Measurements from ENCODE around the gene MAN1C1. TPM values are rescaled to one million over a fixed set of nuclear protein-coding genes. Genes with fewer than 3 reads are reported as not detected.

The MAN1C1 gene
- total and polyA plus RNA-seq, 9 of the 15 experiments (the other 6 are each of a cell fraction or from before 2014, with no cell fraction given) = 0.04 to 0.44 (median 0.10) TPM; not detected in 3

DNA sequence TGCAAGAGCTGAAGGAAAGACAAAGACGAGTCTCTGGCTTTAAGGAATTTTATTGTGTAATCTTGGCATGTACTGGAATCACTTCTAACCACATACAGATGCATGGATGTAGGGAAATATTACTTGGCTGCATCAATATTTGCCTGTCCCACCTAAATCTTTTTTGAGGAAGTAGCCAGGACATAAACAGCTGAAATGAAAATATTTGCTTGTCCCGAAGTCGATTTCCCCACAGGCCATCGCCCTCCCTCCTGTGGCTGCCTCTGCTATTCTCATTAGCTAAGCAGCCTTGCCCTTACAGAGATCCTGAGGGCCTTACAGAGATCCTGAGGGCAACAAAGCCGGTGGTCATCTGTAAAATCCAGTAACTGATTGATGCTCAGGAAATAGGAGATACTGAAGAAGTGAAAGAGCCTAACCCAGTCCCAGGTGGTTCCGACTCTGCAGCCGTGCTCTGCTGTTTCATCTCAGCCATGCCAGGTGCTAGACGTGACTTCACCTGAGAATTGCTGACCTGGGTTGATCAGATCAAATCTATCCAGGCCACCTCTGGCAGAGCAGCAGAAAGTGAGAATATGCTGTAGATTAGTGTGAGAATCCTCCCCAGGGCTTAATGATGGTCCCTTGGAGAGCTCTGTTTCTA, 25.5 kb downstream of the MAN1C1 start:
- H3K9me3 ChIP-seq (replicated peaks; ENCODE audit: control insufficient read depth, insufficient read depth, low read depth, low read length) = no peaks in the 10 kb centered on the region
- H2AFZ ChIP-seq (ENCODE audit: low read depth, low read length) = no peak overlapping the region
- H3K4me2 ChIP-seq (ENCODE audit: insufficient read depth, low read length) = no peak overlapping the region
- no peak for TF ChIP-seq ZC3H4 (CRISPR knock-in tag; IDR thresholded peaks at IDR 0.05; ENCODE audit: borderline replicate concordance)
- TF ChIP-seq ADNP (tag; IDR thresholded peaks at IDR 0.05) = no peak
- TF ChIP-seq GATA2 (CRISPR knock-in tag; IDR thresholded peaks at IDR 0.05) = no peak
- TF ChIP-seq, protein P1, sequence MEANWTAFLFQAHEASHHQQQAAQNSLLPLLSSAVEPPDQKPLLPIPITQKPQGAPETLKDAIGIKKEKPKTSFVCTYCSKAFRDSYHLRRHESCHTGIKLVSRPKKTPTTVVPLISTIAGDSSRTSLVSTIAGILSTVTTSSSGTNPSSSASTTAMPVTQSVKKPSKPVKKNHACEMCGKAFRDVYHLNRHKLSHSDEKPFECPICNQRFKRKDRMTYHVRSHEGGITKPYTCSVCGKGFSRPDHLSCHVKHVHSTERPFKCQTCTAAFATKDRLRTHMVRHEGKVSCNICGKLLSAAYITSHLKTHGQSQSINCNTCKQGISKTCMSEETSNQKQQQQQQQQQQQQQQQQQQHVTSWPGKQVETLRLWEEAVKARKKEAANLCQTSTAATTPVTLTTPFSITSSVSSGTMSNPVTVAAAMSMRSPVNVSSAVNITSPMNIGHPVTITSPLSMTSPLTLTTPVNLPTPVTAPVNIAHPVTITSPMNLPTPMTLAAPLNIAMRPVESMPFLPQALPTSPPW (CRISPR knock-in tag; IDR thresholded peaks at IDR 0.05) = no peak
- no peak for TF ChIP-seq C11orf30 (IDR thresholded peaks at IDR 0.05; ENCODE audit: low read depth)
- no peak for TF ChIP-seq CC2D1A (IDR thresholded peaks at IDR 0.05)
- no peak for TF ChIP-seq ILF3 (IDR thresholded peaks at IDR 0.05; ENCODE audit: borderline replicate concordance)
- TF ChIP-seq, protein P2, sequence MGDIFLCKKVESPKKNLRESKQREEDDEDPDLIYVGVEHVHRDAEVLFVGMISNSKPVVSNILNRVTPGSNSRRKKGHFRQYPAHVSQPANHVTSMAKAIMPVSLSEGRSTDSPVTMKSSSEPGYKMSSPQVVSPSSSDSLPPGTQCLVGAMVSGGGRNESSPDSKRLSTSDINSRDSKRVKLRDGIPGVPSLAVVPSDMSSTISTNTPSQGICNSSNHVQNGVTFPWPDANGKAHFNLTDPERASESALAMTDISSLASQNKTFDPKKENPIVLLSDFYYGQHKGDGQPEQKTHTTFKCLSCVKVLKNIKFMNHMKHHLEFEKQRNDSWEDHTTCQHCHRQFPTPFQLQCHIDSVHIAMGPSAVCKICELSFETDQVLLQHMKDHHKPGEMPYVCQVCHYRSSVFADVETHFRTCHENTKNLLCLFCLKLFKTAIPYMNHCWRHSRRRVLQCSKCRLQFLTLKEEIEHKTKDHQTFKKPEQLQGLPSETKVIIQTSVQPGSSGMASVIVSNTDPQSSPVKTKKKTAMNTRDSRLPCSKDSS (IDR thresholded peaks at IDR 0.05; ENCODE audit: low read depth, partially characterized antibody) = no peak
- no peak for TF ChIP-seq TBP (optimal IDR thresholded peaks at IDR 0.05; ENCODE audit: low read depth, low read length)
- no peak for TF ChIP-seq POLR3A (IDR thresholded peaks at IDR 0.05; ENCODE audit: borderline replicate concordance, extremely low read depth, insufficient read depth, insufficient read length)
- TF ChIP-seq ZBTB17 (CRISPR knock-in tag; IDR thresholded peaks at IDR 0.05) = no peak
- TF ChIP-seq NFRKB (IDR thresholded peaks at IDR 0.05; ENCODE audit: low read depth) = no peak
- no peak overlapping the region for H3K4me3 ChIP-seq
- BruUV-seq (replicated peaks) = no TSS peak
- no peak for DNase-seq (ENCODE audit: extremely low read depth in 1 of 4, low spot score in 3 of 4)
- H3K36me3 ChIP-seq (ENCODE audit: control insufficient read depth, insufficient read depth, low read length) = no peaks in the 10 kb centered on the region
- WGBS (ENCODE audit: insufficient coverage, low coverage, missing lambda C conversion rate) = 1% methylated on average over 8 of the region's 8 CpGs
- H3K27ac ChIP-seq (ENCODE audit: extremely low read depth, low read depth, low read length) = no peak overlapping the region
- H4K20me1 ChIP-seq (replicated peaks; ENCODE audit: control insufficient read depth, insufficient read depth, low read length) = no peaks in the 10 kb centered on the region; the same call in 1 of the 2 replicates
- intact Hi-C loops (cut with micrococcal nuclease) (loop anchor here (2.0 kb wide), 1 partner anchor 21 kb away; no protein-coding TSS in a partner anchor), in situ Hi-C loops (cut with MboI) (no loop called here)
- POLR2A ChIA-PET = interaction anchor here (0.9 kb wide), 1 partner anchor 13 kb away, joined by 3 read pairs; no protein-coding TSS in a partner anchor
- ATAC-seq = no peak
- H3K27me3 ChIP-seq (ENCODE audit: control insufficient read depth in 2 of 2, insufficient read depth in 2 of 2, low read length in 2 of 2) = peaks cover 39 to 49% of the 10 kb centered on the region in 2 experiments
- H3K4me1 ChIP-seq (replicated peaks in 1 of 2; ENCODE audit: control insufficient read depth in 2 of 2, insufficient read depth in 2 of 2, low read length in 2 of 2) = 0 out of 5 replicates have a peak, but pooled peaks cover 0 to 2% of the 10 kb centered on the region in 2 experiments
- H3K79me2 ChIP-seq (ENCODE audit: control insufficient read depth, insufficient read depth, low read length) = no peaks in the 10 kb centered on the region
- CTCF ChIA-PET (ENCODE audit: low intra/inter-chr PET ratio) = no interaction called here
- no peak overlapping the region for H3K9ac ChIP-seq (ENCODE audit: insufficient read depth in 1 of 2, low read depth in 2 of 2, low read length in 2 of 2)
- no peaks in the 10 kb centered on the region for H3K9me1 ChIP-seq (ENCODE audit: control insufficient read depth, insufficient read depth, low read length)
- FAIRE-seq = no peak
